Gastrocnemius medialis (tissue), 4 donors: Measurements from ENCODE around the gene KRTAP4-12.
"Not testable (repeated sequence)": the region's sequence is repeated elsewhere in the genome, so short reads cannot be mapped to it uniquely, and the experiment has no call there.

Source experiments
- CTCF ChIP-seq, 5 experiments: fragments of 450-650 bp in 3 of 5; fragments of 200-600 bp in 2 of 5; sonication (generic) in 2 of 5; IDR thresholded peaks in 4 of 5; conservative IDR thresholded peaks in 1 of 5; 1 replicate in 4 of 5; 2 replicates in 1 of 5; pipeline ENCODE4 v1.5.1; 2016 to 2019; ENCODE audit warnings: antibody characterized with exemption in 5 of 5, mild to moderate bottlenecking in 3 of 5, moderate library complexity in 3 of 5
- POLR2A ChIP-seq, 2 donors: fragments of 450-650 bp; IDR thresholded peaks; one replicate each; pipeline ENCODE4 v1.6.1; 2017; ENCODE audit warnings: antibody characterized with exemption in 2 of 2, mild to moderate bottlenecking in 2 of 2, moderate library complexity in 2 of 2

GRCh38 chr17:41084100-41084856, 39.7 kb downstream of the KRTAP4-12 start, which contains the start of gene KRTAP4-7:
- TF ChIP-seq CTCF (IDR thresholded peaks at IDR 0.05 in 4 of 5, conservative IDR thresholded peaks at IDR 0.05 in 1 of 5); POLR2A (IDR thresholded peaks at IDR 0.05): not testable (repeated sequence)
